NCI-H1436 treated with DMSO at 0.1 percent for 48 hours (cell line): ENCODE measurements around the gene KCNN3.

Experiments
- DNase-seq: peaks from one replicate; lab custom pipeline; 2025; lab: John Stamatoyannopoulos, UW

The KCNN3 gene

DNA sequence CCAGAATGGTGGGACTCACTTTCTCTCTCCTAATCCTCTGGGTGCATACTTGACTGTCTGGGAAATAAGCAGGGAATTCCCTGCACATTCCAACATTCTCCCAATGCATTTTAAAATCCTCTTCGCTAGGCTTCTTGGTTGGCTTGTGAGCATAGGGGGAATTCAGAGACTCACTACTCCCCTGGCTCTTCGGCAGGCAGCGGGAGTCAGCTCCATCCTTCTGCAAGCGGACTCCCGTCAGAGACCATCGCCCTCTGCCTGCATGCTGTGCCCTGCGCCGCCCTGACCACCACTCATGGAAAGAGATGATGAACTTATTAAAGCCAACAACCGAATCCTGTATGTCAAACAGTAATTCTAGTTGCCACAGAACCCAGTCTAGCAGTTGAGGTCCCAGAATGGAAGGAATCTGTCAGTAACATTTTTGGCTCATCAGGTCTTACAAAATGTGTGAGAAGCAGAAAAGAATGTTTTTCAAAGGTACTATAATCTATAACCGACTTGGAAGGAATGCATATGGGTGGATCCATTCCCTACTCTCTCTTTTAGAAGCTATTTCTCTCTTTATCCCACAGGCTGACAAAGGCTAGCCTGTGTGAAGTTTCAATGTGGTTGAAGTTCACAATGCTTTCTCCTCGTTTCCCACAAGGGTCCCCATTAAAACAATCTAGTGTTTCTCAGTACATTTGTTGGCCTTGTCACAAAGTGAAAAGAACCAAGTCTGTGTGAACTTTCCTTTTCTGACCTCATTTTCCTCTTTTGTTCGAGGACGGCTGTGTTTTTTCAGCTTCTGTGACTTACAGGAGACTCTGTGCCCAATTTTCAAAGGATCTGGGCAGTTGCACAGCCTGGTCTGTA lies 143.0 kb downstream of the KCNN3 start:
- no peak for DNase-seq

DNA sequence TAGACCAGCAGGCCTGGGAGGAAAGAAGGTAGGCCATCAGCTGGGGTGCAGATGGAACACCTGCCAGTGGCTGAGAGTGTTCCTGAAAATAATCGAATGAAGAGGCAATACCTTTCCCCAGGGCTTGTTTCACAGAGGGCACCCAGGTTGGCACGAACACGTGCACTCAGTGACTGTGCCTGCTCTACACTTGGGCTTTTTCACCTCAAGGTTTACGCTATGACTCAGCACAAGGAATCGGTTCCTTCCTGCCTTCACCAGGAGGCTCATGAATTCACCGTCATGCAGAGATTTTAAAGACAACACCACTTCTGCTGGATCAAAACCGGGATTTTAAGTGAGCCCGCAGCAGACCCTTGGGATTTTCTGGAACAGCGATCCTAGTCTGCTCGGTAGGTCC lies 143.6 kb downstream of the KCNN3 start:
- DNase-seq, result no peak

DNA sequence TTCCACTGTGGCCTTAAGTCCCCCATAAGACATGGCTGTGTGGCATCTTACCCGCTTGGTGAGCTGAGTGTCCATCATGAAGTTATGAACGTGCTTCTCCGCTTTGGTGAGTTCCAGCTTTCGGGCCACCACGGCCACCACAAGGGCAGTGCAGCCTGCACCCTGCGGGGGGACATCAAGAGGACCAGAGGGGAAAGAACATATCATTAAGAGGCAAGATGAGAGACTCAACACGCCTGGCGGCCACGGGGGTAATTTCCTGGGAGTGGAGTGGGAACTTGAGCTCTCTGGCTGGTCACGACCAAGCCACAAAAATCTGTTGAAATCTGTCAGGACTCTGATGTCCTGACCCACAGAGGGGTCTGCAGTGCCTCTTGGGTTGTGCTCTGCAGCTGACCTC lies 144.2 kb downstream of the KCNN3 start:
- DNase-seq, result no peak

GRCh38 chr1:154720328-154721297 lies 149.5 kb downstream of the KCNN3 start:
- no peak for DNase-seq

GRCh38 chr1:154719586-154720327 lies 150.3 kb downstream of the KCNN3 start:
- DNase-seq, result no peak

DNA sequence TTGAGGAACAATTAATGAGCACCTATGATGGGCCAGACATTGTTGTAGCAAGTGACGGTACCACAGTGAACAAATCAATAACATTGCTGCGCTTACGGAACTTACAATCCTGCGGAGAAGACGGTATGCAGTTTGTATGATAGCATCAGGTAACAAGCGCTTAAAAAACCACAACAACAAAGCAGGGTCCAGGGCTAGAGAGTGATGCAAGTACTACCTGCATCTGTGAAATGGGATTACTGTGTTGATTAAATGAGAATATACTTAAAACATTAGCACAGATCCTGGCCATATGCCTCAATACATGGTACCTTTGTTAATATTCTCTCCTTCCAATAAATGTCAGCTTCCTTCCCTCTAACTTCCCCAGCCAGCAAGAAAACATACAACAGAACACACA lies 151.5 kb downstream of the KCNN3 start:
- DNase-seq, result no peak

GRCh38 chr1:154717528-154717924 lies 152.6 kb downstream of the KCNN3 start:
- DNase-seq, result no peak

GRCh38 chr1:154716614-154717527 lies 153.2 kb downstream of the KCNN3 start:
- DNase-seq, result no peak

GRCh38 chr1:154716011-154716410 lies 154.1 kb downstream of the KCNN3 start:
- no peak for DNase-seq

DNA sequence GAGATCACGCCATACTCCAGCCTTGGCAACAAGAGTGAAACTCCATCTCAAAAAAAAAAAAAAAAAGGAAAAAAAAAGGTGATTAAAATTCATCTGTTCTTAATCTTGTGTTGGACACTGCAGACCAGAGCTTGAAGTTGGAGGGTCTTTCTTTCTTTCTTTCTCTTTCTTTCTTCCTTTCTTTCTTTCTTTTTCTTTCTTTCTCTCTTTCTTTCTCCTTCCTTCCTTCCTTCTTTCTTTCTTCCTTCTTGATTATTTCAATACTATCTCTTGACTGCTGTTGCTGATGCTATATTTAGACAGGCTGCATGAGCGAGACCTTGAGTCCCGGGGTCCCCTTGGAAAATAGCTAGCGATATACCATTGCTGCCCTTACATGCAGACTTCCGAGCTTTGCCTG lies 154.7 kb downstream of the KCNN3 start:
- no peak for DNase-seq

GRCh38 chr1:154714638-154715037 lies 155.4 kb downstream of the KCNN3 start:
- no peak for DNase-seq

- no peak for DNase-seq
These were observed 155.9 kb downstream of the KCNN3 start for GRCh38 chr1:154714052-154714623.

DNA sequence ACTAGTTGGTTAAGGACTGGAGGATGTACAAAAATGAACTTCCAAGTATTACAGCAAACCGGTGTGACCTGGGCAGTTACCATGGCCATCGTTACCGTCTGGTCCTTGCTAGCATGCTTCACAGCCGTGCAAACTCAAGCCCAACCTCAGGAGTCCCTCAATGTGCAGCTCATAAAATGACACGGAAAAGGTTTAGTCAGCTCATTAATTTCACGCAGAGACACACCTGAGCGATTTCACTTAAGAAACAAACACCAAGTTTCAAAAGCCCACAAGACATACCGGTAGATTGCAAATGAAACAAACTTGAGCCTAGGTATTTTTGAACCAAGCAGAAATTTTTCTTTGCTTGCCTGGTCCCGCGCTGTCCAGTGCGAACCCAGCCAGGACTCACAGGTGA lies 157.1 kb downstream of the KCNN3 start:
- DNase-seq, result no peak

DNA sequence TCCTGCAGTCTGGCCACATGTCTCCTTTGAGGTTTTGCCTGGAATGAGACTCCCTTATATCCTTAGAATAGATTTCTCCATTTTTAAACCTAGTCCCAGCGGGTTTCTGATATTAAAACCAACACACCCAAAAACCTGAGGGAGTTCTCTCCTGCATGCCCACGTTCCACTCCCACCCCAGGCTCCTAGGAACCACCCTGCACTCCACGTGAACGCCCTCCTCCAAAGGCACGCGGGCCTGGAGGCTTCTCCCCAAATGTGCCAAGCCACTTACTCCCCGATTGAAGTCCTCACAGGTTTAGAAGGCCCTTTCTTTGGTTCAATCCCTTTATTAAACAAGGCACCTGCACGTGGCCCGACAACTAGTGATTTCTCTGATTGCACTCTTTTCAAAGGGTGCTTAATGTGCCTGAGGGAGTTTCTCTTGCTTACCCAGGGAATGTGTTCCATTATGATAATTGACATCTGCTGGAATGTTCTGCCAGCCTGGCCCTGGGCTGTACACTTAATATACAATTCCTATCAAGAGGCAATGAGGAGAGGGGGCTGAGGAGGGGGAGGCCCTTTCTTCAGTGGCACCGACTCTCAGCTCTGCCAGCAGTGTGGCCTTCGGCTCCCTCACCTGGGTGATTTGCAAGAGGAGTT lies 157.8 kb downstream of the KCNN3 start:
- no peak for DNase-seq

DNA sequence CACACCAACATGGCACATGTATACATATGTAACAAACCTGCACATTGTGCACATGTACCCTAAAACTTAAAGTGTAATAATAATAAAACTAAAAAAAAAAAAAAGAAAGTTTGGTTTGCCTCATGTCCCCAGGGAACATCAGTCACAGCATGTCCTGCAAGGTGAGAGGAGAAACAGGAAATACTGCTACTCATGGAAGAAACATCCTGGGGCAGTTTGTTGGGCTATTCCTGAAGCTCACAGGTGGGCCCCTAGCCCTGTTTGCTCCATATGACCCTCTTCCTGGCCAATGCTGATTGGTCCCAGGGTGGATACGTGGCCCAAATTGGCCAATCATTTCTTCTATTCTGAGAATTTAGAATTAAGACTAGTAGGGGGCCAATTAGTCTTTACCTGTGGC lies 158.7 kb downstream of the KCNN3 start:
- no peak for DNase-seq

DNA sequence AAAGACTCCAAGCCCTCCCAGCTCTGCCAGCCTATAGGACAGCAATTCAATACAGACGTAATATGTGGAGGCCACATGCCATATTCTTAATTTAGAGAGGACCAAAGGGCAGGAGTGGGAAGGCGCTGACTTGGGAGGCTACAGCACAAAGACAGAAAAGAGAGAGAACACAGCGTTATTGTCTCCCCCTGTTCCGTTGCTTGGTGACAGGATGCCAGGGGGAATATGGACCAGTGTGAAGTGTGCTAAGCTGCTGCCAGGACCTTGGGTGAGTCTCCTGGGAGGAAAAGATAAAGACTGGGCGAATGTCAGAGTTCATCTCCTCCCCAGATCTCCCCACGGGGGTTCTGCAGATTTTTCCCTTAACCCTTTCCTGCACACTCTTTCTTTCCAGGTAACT lies 160.0 kb downstream of the KCNN3 start:
- no peak for DNase-seq

GRCh38 chr1:154707901-154708463 lies 162.1 kb downstream of the KCNN3 start:
- no peak for DNase-seq

GRCh38 chr1:154706851-154707250 lies 163.2 kb downstream of the KCNN3 start:
- DNase-seq, result no peak

DNA sequence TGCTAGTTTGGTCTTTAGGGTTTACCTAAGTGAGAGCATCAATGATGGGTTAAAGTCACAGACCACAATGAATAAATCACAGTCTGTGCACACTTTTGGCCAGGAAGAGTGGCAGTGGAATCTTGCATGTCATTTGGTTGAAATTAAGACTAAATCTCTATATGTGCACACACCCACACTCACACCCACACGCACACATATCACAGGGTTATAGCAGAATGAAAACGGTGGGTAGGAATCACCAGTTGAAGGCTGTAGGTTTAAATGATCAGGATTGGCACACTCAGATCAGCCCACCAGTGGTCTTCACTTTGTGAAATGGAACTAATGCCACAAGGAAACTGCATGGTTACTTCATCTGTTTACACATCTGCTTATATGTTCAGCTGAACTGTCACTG lies 164.5 kb downstream of the KCNN3 start:
- no peak for DNase-seq

- no peak for DNase-seq
These were observed 166.9 kb downstream of the KCNN3 start for GRCh38 chr1:154703170-154703569.
